Progenitor cell of endocrine pancreas (in vitro differentiated cells): ENCODE measurements around the gene JMJD1C. TPM values are rescaled to one million over a fixed set of nuclear protein-coding genes. Genes with fewer than 3 reads are reported as not detected.

Experiments used
- DNase-seq: peaks from one replicate; pipeline ENCODE4 v3.0.0; 2021; ENCODE audit warnings: low spot score; ENCODE audit not compliant: unreplicated experiment
- H3K27ac Mint-ChIP-seq: 2 replicates; pipeline ENCODE4 v1.8.0; 2021; ENCODE audit warnings: mild to moderate bottlenecking, moderate library complexity, mixed read lengths
- H3K27me3 Mint-ChIP-seq: 2 replicates; pipeline ENCODE4 v1.8.0; 2021; ENCODE audit warnings: mixed read lengths
- H3K36me3 Mint-ChIP-seq: 2 replicates; pipeline ENCODE4 v1.8.0; 2022; ENCODE audit warnings: mixed read lengths; ENCODE audit not compliant: insufficient read depth
- H3K4me1 Mint-ChIP-seq: 2 replicates; pipeline ENCODE4 v1.8.0; 2021; ENCODE audit warnings: low read depth, mixed read lengths
- H3K4me3 Mint-ChIP-seq: 2 replicates; pipeline ENCODE4 v1.8.0; 2021; ENCODE audit warnings: low read depth, mild to moderate bottlenecking, moderate library complexity, mixed read lengths
- H3K9me3 Mint-ChIP-seq: 2 replicates; pipeline ENCODE4 v1.8.0; 2021; ENCODE audit warnings: low read depth, mixed read lengths
- CTCF ChIP-seq: fragments of 200-600 bp; sonication (generic); IDR thresholded peaks from one replicate; pipeline ENCODE4 v1.5.0; 2021; ENCODE audit warnings: antibody characterized with exemption, mild to moderate bottlenecking; ENCODE audit not compliant: unreplicated experiment
- total RNA-seq: library from RNA; stranded (reverse); gene quantifications from 2 replicates; pipeline ENCODE4 v1.2.1, GENCODE V29; 2021

The JMJD1C gene
- total RNA-seq, 1 donor from 2014 or later: 117 TPM

GRCh38 chr10:63205421-63205820 lies 260.4 kb downstream of the JMJD1C start:
- no peak overlapping the region for H3K4me3 Mint-ChIP-seq
- peaks cover 3% of the 10 kb centered on the region for H3K4me1 Mint-ChIP-seq
- TF ChIP-seq CTCF: no peak
- no peaks in the 10 kb centered on the region for H3K27me3 Mint-ChIP-seq
- no peak for DNase-seq
- no peak overlapping the region for H3K27ac Mint-ChIP-seq
- H3K36me3 Mint-ChIP-seq: peaks cover 18% of the 10 kb centered on the region
- no peaks in the 10 kb centered on the region for H3K9me3 Mint-ChIP-seq

GRCh38 chr10:63204667-63205391 lies 260.9 kb downstream of the JMJD1C start:
- Mint-ChIP-seq H3K27me3 (no peaks in the 10 kb centered on the region), H3K36me3 (peaks cover 18% of the 10 kb centered on the region), H3K4me3 (no peak overlapping the region), H3K4me1 (peaks cover 3% of the 10 kb centered on the region), H3K27ac (no peak overlapping the region), H3K9me3 (no peaks in the 10 kb centered on the region)
- DNase-seq: no peak
- no peak for TF ChIP-seq CTCF

GRCh38 chr10:63201118-63201517 lies 264.7 kb downstream of the JMJD1C start:
- H3K36me3 Mint-ChIP-seq: peaks cover 25% of the 10 kb centered on the region
- TF ChIP-seq CTCF: no peak
- no peak overlapping the region for H3K4me3 Mint-ChIP-seq
- DNase-seq: no peak
- no peaks in the 10 kb centered on the region for H3K4me1 Mint-ChIP-seq
- H3K27me3 Mint-ChIP-seq: no peaks in the 10 kb centered on the region
- H3K9me3 Mint-ChIP-seq: no peaks in the 10 kb centered on the region
- H3K27ac Mint-ChIP-seq: no peak overlapping the region

GRCh38 chr10:63200431-63200830 lies 265.3 kb downstream of the JMJD1C start:
- Mint-ChIP-seq H3K4me3 (no peak overlapping the region), H3K4me1 (no peaks in the 10 kb centered on the region), H3K36me3 (peaks cover 25% of the 10 kb centered on the region), H3K27ac (no peak overlapping the region), H3K27me3 (no peaks in the 10 kb centered on the region), H3K9me3 (no peaks in the 10 kb centered on the region)
- no peak for TF ChIP-seq CTCF
- no peak for DNase-seq

GRCh38 chr10:63199716-63200115 lies 266.1 kb downstream of the JMJD1C start:
- no peak overlapping the region for H3K4me3 Mint-ChIP-seq
- H3K27me3 Mint-ChIP-seq: no peaks in the 10 kb centered on the region
- peaks cover 23% of the 10 kb centered on the region for H3K36me3 Mint-ChIP-seq
- DNase-seq: no peak
- no peak for TF ChIP-seq CTCF
- H3K4me1 Mint-ChIP-seq: no peaks in the 10 kb centered on the region
- no peaks in the 10 kb centered on the region for H3K9me3 Mint-ChIP-seq
- no peak overlapping the region for H3K27ac Mint-ChIP-seq
